ENCODE measurements around the gene DCDC2C. TPM values are rescaled to one million over a fixed set of nuclear protein-coding genes. Genes with fewer than 3 reads are reported as not detected.

DCDC2C gene
- total and polyA plus RNA-seq, 2 experiments from 2014 or later = 0.45 TPM; not detected in 1

GRCh38 chr2:3785890-3786273, 82.5 kb downstream of the DCDC2C start:
- Mint-ChIP-seq H3K27me3 (ENCODE audit: insufficient read depth, low read depth, poor library complexity) (no peaks in the 10 kb centered on the region), H3K36me3 (ENCODE audit: low read depth) (no peaks in the 10 kb centered on the region; the same call in 2 of the 3 replicates), H3K4me3 (no peak overlapping the region), H3K27ac (no peak overlapping the region), H3K4me1 (0 out of 3 replicates have a peak, but pooled peaks cover 3% of the 10 kb centered on the region), H3K9me3 (peaks cover 65% of the 10 kb centered on the region)
- ATAC-seq (no peak), DNase-seq (ENCODE audit: low spot score) (no peak)
- Histone ChIP-seq H3K36me3 (ENCODE audit: insufficient read depth) (no peaks in the 10 kb centered on the region), H2AFZ (no peak overlapping the region), H3K9me2 (ENCODE audit: insufficient read depth) (no peaks in the 10 kb centered on the region), H3K4me1 (ENCODE audit: insufficient read depth) (no peaks in the 10 kb centered on the region), H3K4me3 (no peak overlapping the region), H3K27ac (ENCODE audit: low read depth) (no peak overlapping the region), H4K20me1 (replicated peaks; ENCODE audit: insufficient read depth) (no peaks in the 10 kb centered on the region), H3F3A (replicated peaks; ENCODE audit: low read depth) (no peaks in the 10 kb centered on the region), H3K79me2 (replicated peaks; ENCODE audit: insufficient read depth) (no peaks in the 10 kb centered on the region), H3K4me2 (no peak overlapping the region), H3K27me3 (ENCODE audit: insufficient read depth) (no peaks in the 10 kb centered on the region)
- no peak for TF ChIP-seq EZH2 (IDR thresholded peaks at IDR 0.05; ENCODE audit: low read depth, unreplicated experiment)
- TF ChIP-seq ZNF462 (CRISPR knock-in tag; IDR thresholded peaks at IDR 0.05) = no peak
- no peak for TF ChIP-seq REST (IDR thresholded peaks at IDR 0.05; ENCODE audit: unreplicated experiment)
- TF ChIP-seq NANOG (IDR thresholded peaks at IDR 0.05; ENCODE audit: borderline replicate concordance) = no peak
- no peak for TF ChIP-seq ETS1 (IDR thresholded peaks at IDR 0.05)
- TF ChIP-seq CREB1 (CRISPR knock-in tag; IDR thresholded peaks at IDR 0.05; ENCODE audit: low read depth) = no peak
- no peak for TF ChIP-seq EZH2phosphoT487 (IDR thresholded peaks at IDR 0.05; ENCODE audit: unreplicated experiment)
- TF ChIP-seq JUNB (IDR thresholded peaks at IDR 0.05; ENCODE audit: unreplicated experiment) = no peak
- no peak for TF ChIP-seq STAT1 (IDR thresholded peaks at IDR 0.05; ENCODE audit: unreplicated experiment)
- TF ChIP-seq CTCF (conservative IDR thresholded peaks at IDR 0.05; ENCODE audit: low read depth in 2 of 2) = no peak
- TF ChIP-seq ZNF331 (CRISPR knock-in tag; IDR thresholded peaks at IDR 0.05; ENCODE audit: low read depth) = no peak

Data from GM23338 (cell line).